A673 (cell line): ENCODE measurements around the gene NSRP1. TPM values are rescaled to one million over a fixed set of nuclear protein-coding genes. Genes with fewer than 3 reads are reported as not detected.

ENCODE experiments used
- BruUV-seq: library from RNA; stranded (reverse); fragments of 400-500 nt; replicated peaks from 2 replicates; lab custom pipeline; 2021; lab: Mats Ljungman, UMichigan
- CTCF ChIA-PET: fragments of 300-600 bp; sonication (Branson Sonifier 250); formaldehyde crosslinking; loops from one replicate; lab custom pipeline; 2022; ENCODE audit warnings: antibody characterized with exemption; lab: Charles Lee
- POLR2A ChIA-PET: fragments of 300-600 bp; sonication (Branson Sonifier 250); formaldehyde crosslinking; loops from one replicate; lab custom pipeline; 2022; ENCODE audit warnings: antibody characterized with exemption; ENCODE audit not compliant: low non-redundant PET; lab: Charles Lee
- DNase-seq: peaks from one replicate; pipeline ENCODE4 v3.0.0-alpha.2; 2015; ENCODE audit warnings: low spot score
- H3K27ac ChIP-seq: fragments of 200-600 bp; sonication (generic); 2 replicates; pipeline ENCODE4 v1.5.1; 2016; ENCODE audit warnings: mixed run types, low read depth, mild to moderate bottlenecking, mixed read lengths, antibody characterized with exemption, low read length; ENCODE audit not compliant: poor library complexity, severe bottlenecking
- H3K27me3 ChIP-seq: fragments of 200-600 bp; sonication (generic); replicated peaks from 2 replicates; pipeline ENCODE4 v1.6.1; 2017; ENCODE audit warnings: mixed run types, low read depth, mild to moderate bottlenecking, mixed read lengths, antibody characterized with exemption, low read length; ENCODE audit not compliant: insufficient read depth, poor library complexity
- H3K36me3 ChIP-seq: fragments of 200-600 bp; sonication (generic); 2 replicates; pipeline ENCODE4 v1.6.1; 2016; ENCODE audit warnings: mixed run types, mild to moderate bottlenecking, mixed read lengths, antibody characterized with exemption, low read length; ENCODE audit not compliant: insufficient read depth, poor library complexity, severe bottlenecking
- H3K4me1 ChIP-seq: fragments of 200-600 bp; sonication (generic); 2 replicates; pipeline ENCODE4 v1.6.1; 2017; ENCODE audit warnings: mixed run types, mild to moderate bottlenecking, mixed read lengths, antibody characterized with exemption, low read length; ENCODE audit not compliant: insufficient read depth, poor library complexity, severe bottlenecking
- H3K4me3 ChIP-seq: fragments of 200-600 bp; sonication (generic); 2 replicates; pipeline ENCODE4 v1.5.1; 2016; ENCODE audit warnings: low read depth, mixed run types, mild to moderate bottlenecking, mixed read lengths, low read length; ENCODE audit not compliant: poor library complexity, severe bottlenecking
- H3K9me3 ChIP-seq: fragments of 200-600 bp; sonication (generic); 2 replicates; pipeline ENCODE4 v1.6.1; 2016; ENCODE audit warnings: mixed run types, low read depth, mild to moderate bottlenecking, mixed read lengths, antibody characterized with exemption, low read length; ENCODE audit not compliant: poor library complexity, severe bottlenecking
- CTCF ChIP-seq: fragments of 300-800, 200-600 bp; sonication (generic); conservative IDR thresholded peaks from 2 replicates; pipeline ENCODE4 v1.5.1; 2017; ENCODE audit warnings: low read depth, mild to moderate bottlenecking, antibody characterized with exemption, low read length, moderate library complexity, mixed read lengths
- EZH2 ChIP-seq: fragments of 200-600 bp; sonication (generic); IDR thresholded peaks from 2 replicates; pipeline ENCODE4 v1.6.1; 2017; ENCODE audit warnings: borderline replicate concordance, low read depth, mild to moderate bottlenecking, mixed read lengths, antibody characterized with exemption, low read length; ENCODE audit not compliant: poor library complexity, severe bottlenecking
- intact Hi-C: fragments of 100-400 bp; cut with micrococcal nuclease; formaldehyde crosslinking; loops from one replicate; pipeline ENCODE4 v1.10.0; 2022; ENCODE audit not compliant: unreplicated experiment
- total RNA-seq: library from RNA; stranded (reverse); gene quantifications from 2 replicates; pipeline ENCODE4 v1.2.3, GENCODE V29; 2021

Gene NSRP1
- total RNA-seq, 1 experiment from 2014 or later = 43.5 TPM

DNA sequence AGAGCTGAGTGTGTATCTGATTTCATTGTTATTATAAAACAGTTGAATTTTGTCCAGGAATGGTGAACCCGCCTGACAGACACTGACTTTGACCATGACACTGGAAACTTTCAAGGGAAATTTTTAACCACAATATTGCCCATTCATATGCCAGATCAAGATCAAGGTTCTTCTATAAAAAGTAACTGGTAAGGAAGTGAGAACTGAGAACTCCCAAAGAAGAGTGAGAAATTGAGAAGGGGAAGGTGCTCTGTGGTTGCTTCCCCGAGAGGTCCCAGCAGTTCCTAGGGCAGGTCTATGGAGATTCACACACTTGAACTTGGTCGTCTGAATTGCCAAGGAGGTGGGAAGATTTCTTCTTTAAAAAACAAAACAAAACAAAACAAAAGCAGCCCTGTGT is 91.6 kb downstream of the NSRP1 start:
- H3K9me3 ChIP-seq = no peaks in the 10 kb centered on the region
- intact Hi-C loops = no loop called here
- ChIA-PET POLR2A (no interaction called here), CTCF (no interaction called here)
- TF ChIP-seq EZH2 (no peak), CTCF (no peak)
- H3K4me1 ChIP-seq = no peaks in the 10 kb centered on the region
- no peak overlapping the region for H3K27ac ChIP-seq
- no TSS peak for BruUV-seq
- no peaks in the 10 kb centered on the region for H3K27me3 ChIP-seq
- H3K4me3 ChIP-seq = no peak overlapping the region
- no peaks in the 10 kb centered on the region for H3K36me3 ChIP-seq
- DNase-seq = no peak

DNA sequence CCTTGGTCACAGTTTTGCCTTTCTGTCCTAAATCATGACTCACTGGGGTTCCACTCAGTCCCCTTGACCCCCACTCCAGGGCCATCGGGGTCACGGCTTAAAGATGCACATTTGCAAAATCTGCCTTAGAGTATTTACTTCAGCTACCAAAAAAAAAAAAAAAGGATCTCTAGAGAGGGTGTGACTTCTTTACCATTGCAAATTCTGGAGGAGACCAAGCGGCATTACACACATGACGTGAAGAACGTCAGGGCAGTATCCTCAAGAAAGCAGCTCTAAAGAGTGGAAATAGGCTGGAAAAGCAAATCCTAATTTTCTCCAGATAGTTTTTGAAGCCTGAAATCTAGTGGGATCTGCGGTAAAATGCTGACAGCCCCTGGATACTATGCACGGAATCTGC is 93.3 kb downstream of the NSRP1 start:
- ChIA-PET POLR2A (no interaction called here), CTCF (no interaction called here)
- Histone ChIP-seq H3K36me3 (no peaks in the 10 kb centered on the region), H3K27me3 (no peaks in the 10 kb centered on the region), H3K4me3 (no peak overlapping the region), H3K27ac (no peak overlapping the region), H3K9me3 (no peaks in the 10 kb centered on the region), H3K4me1 (no peaks in the 10 kb centered on the region)
- intact Hi-C loops = no loop called here
- BruUV-seq = no TSS peak
- TF ChIP-seq EZH2 (no peak), CTCF (no peak)
- no peak for DNase-seq

DNA sequence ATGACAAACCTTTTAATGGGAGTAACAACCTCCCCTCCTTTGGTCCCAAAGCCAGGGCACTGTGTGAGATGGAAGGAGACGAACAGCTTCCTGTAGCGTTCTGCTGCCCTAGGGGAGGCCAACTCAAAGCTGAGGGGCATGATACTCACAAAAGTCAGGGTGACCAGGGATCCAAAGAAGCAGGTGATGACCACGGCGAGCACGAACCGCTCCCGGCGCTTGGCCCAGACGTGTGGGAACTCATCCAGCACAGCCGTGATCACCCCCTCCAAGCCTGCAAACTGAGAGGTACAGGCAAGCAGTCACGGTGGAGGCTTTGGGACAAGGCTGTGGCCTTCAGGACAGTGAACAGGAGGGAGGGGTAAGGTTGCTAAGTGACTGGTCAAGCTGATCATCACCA is 93.8 kb downstream of the NSRP1 start:
- CTCF ChIA-PET = no interaction called here

More for the DNA sequence above, 93.8 kb downstream of the NSRP1 start:
- no TSS peak for BruUV-seq
- TF ChIP-seq EZH2 (no peak), CTCF (no peak)
- Histone ChIP-seq H3K9me3 (no peaks in the 10 kb centered on the region), H3K4me1 (no peaks in the 10 kb centered on the region), H3K27me3 (no peaks in the 10 kb centered on the region), H3K36me3 (no peaks in the 10 kb centered on the region), H3K4me3 (no peak overlapping the region), H3K27ac (no peak overlapping the region)
- intact Hi-C loops = no loop called here
- no peak for DNase-seq
- POLR2A ChIA-PET = no interaction called here
